ENCODE data around the gene UBE2B.
"Not testable (repeated sequence)": the region's sequence is repeated elsewhere in the genome, so short reads cannot be mapped to it uniquely, and the experiment has no call there.

Gene UBE2B

DNA sequence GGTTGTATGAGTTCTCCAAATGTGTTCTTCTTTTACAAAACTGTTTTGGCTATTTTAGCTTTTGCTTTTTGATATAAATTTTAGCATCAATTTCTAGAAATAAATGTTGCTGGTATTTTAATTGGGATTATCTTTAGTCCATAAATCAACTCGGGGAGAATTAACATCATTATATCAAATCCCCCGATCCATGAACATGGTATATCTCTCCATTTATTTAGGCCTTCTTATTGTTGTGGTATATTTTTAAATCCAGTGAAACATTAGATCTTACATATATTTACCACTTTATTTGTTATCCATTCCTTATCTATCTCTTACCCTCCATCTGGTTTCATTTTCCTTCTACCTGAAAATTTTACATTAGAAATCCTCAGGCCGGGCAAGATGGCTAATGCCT, 47.6 kb downstream of the UBE2B start:
- TF ChIP-seq, protein P1, sequence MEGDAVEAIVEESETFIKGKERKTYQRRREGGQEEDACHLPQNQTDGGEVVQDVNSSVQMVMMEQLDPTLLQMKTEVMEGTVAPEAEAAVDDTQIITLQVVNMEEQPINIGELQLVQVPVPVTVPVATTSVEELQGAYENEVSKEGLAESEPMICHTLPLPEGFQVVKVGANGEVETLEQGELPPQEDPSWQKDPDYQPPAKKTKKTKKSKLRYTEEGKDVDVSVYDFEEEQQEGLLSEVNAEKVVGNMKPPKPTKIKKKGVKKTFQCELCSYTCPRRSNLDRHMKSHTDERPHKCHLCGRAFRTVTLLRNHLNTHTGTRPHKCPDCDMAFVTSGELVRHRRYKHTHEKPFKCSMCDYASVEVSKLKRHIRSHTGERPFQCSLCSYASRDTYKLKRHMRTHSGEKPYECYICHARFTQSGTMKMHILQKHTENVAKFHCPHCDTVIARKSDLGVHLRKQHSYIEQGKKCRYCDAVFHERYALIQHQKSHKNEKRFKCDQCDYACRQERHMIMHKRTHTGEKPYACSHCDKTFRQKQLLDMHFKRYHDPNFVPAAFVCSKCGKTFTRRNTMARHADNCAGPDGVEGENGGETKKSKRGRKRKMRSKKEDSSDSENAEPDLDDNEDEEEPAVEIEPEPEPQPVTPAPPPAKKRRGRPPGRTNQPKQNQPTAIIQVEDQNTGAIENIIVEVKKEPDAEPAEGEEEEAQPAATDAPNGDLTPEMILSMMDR (IDR thresholded peaks at IDR 0.05; ENCODE audit: low read depth, low read length), result no peak
- no peak overlapping the region for H3K4me3 ChIP-seq (ENCODE audit: low read depth, low read length)

DNA sequence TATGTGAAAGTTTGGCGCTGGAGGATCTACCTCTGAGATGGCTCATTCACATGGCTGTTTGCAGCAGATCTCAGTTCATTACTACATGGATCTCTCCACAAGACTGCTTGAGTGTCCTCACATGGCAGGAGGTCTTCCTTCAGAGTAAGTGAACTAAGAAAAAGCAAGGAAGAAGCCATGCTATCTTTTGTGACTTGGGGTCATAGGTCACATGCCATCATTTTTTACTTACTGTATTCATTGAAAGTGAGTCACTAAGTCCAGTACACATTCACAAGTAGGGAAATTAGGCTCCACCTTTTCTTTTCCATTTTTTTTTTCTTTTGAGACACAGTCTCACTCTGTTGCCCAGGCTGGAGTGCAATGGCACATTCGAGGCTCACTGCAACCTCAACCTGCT, 49.0 kb downstream of the UBE2B start:
- H3K4me3 ChIP-seq (ENCODE audit: low read depth, low read length), result no peak overlapping the region
- TF ChIP-seq, protein P1 (IDR thresholded peaks at IDR 0.05; ENCODE audit: low read depth, low read length), result no peak

DNA sequence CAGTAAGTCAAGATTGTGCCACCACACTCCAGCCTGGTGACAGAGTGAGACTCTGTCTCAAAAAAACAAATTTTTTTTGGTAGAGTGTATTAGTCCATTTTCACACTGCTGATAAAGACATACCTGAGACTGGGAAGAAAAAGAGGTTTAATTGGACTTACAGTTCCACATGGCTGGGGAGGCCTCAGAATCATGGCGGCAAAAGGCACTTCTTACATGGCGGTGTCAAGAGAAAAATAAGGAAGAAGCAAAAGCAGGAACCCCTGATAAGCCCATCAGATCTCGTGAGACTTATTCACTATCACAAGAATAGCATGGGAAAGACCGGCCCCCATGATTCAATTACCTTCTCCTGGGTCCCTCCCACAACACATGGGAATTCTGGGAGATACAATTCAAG, 49.7 kb downstream of the UBE2B start:
- H3K4me3 ChIP-seq (ENCODE audit: low read depth, low read length), result not testable (repeated sequence)

DNA sequence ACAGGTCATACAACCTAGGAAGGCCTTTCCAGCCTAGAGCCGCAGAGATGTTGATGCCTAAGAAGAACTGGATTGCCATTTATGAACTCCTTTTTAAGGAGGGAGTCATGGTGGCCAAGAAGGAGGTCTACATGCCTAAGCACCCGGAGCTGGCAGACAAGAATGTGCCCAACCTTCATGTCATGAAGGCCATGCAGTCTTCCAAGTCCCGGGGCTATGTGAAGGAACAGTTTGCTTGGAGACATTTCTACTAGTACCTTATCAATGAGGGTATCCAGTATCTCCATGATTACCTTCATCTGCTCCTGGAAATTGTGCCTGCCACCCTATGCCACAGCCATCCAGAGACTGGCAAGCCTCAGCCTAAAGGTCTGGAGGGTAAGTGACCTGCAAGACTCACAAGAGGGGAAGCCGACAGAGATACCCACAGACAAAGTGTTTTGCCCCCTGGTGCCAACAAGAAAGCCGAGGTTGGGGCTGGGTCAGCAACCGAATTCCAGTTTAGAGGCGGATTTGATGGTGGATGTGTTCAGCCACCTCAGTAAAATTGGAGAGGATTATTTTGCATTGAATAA, 51.5 kb downstream of the UBE2B start:
- H3K4me3 ChIP-seq (ENCODE audit: low read depth, low read length), result no peak overlapping the region
- TF ChIP-seq, protein P1 (IDR thresholded peaks at IDR 0.05; ENCODE audit: low read depth, low read length), result no peak

- TF ChIP-seq, protein P1 (IDR thresholded peaks at IDR 0.05; ENCODE audit: low read depth, low read length), result no peak
- H3K4me3 ChIP-seq (ENCODE audit: low read depth, low read length), result no peak overlapping the region
Measured at GRCh38 chr5:134423376-134423775, 52.0 kb downstream of the UBE2B start.

- TF ChIP-seq, protein P1 (IDR thresholded peaks at IDR 0.05; ENCODE audit: low read depth, low read length), result no peak
- H3K4me3 ChIP-seq (ENCODE audit: low read depth, low read length), result no peak overlapping the region
Measured at GRCh38 chr5:134426361-134426760, 55.0 kb downstream of the UBE2B start.

GRCh38 chr5:134427540-134428041, 56.2 kb downstream of the UBE2B start:
- TF ChIP-seq, protein P1 (IDR thresholded peaks at IDR 0.05; ENCODE audit: low read depth, low read length), result no peak
- no peak overlapping the region for H3K4me3 ChIP-seq (ENCODE audit: low read depth, low read length)

- H3K4me3 ChIP-seq (ENCODE audit: low read depth, low read length), result no peak overlapping the region
- TF ChIP-seq, protein P1 (IDR thresholded peaks at IDR 0.05; ENCODE audit: low read depth, low read length), result no peak
Measured at GRCh38 chr5:134430001-134430569, 58.7 kb downstream of the UBE2B start.

Measured in WI38 (cell line).